Caco-2 (cell line): ENCODE measurements around the gene GSDME. TPM values are rescaled to one million over a fixed set of nuclear protein-coding genes. Genes with fewer than 3 reads are reported as not detected.

Experiments used
- BruUV-seq: library from RNA; stranded (reverse); fragments of 400-500 nt; replicated peaks from 2 replicates; lab custom pipeline; 2021; lab: Mats Ljungman, UMichigan
- CTCF ChIA-PET: fragments of 300-600 bp; sonication (Branson Sonifier 250); formaldehyde crosslinking; loops from one replicate; lab custom pipeline; 2022; ENCODE audit warnings: antibody characterized with exemption; lab: Charles Lee
- POLR2A ChIA-PET: fragments of 300-600 bp; sonication (Branson Sonifier 250); formaldehyde crosslinking; loops from one replicate; lab custom pipeline; 2022; ENCODE audit warnings: antibody characterized with exemption; lab: Charles Lee
- DNase-seq, 2 experiments: peaks; one replicate each; pipeline versions ENCODE4 v3.0.0 to v3.0.0-alpha.2; 2020 to 2022
- H3K27me3 ChIP-seq: replicated peaks from 2 replicates; pipeline ENCODE4 v1.6.0; 2011; ENCODE audit warnings: low read length; ENCODE audit not compliant: control insufficient read depth, insufficient read depth
- H3K36me3 ChIP-seq: 2 replicates; pipeline ENCODE4 v1.5.1; 2011; ENCODE audit warnings: low read length; ENCODE audit not compliant: control insufficient read depth, insufficient read depth
- H3K4me1 ChIP-seq: fragments of 250-450 bp; sonication (Bioruptor Pico); 2 replicates; pipeline ENCODE4 v1.5.1; 2020; ENCODE audit warnings: mild to moderate bottlenecking
- H3K4me3 ChIP-seq: 2 replicates; pipeline ENCODE4 v1.5.1; 2011; ENCODE audit warnings: low read depth, mild to moderate bottlenecking, control low read depth, low read length
- H3K9me3 ChIP-seq: fragments of 250-450 bp; sonication (Bioruptor Pico); 2 replicates; pipeline ENCODE4 v1.5.1; 2020; ENCODE audit warnings: mild to moderate bottlenecking, moderate library complexity
- H3K27ac Mint-ChIP-seq: one replicate; pipeline ENCODE4 v1.8.0; 2022; ENCODE audit warnings: mixed read lengths; ENCODE audit not compliant: unreplicated experiment
- H3K27me3 Mint-ChIP-seq: one replicate; pipeline ENCODE4 v1.8.0; 2022; ENCODE audit warnings: mixed read lengths; ENCODE audit not compliant: insufficient read depth, unreplicated experiment
- H3K36me3 Mint-ChIP-seq: one replicate; pipeline ENCODE4 v1.8.0; 2022; ENCODE audit warnings: mild to moderate bottlenecking, mixed read lengths; ENCODE audit not compliant: insufficient read depth, unreplicated experiment
- H3K4me1 Mint-ChIP-seq: one replicate; pipeline ENCODE4 v1.8.0; 2022; ENCODE audit warnings: low read depth, mixed read lengths; ENCODE audit not compliant: unreplicated experiment
- H3K4me3 Mint-ChIP-seq: one replicate; pipeline ENCODE4 v1.8.0; 2022; ENCODE audit warnings: mild to moderate bottlenecking, moderate library complexity, mixed read lengths; ENCODE audit not compliant: unreplicated experiment
- H3K9me3 Mint-ChIP-seq: one replicate; pipeline ENCODE4 v1.8.0; 2022; ENCODE audit warnings: mixed read lengths; ENCODE audit not compliant: unreplicated experiment
- intact Hi-C: fragments of 100-400 bp; cut with micrococcal nuclease; formaldehyde crosslinking; loops from one replicate; pipeline ENCODE4 v1.10.0; 2022; ENCODE audit not compliant: unreplicated experiment
- total RNA-seq: library from RNA; stranded (reverse); gene quantifications from 2 replicates; pipeline ENCODE4 v1.2.3, GENCODE V29; 2022
- TF ChIP-seq, protein P1 (sequence below), 2 experiments: fragments of 200-600 bp in 1 of 2; IDR thresholded peaks; 1 replicate in 1 of 2; 2 replicates in 1 of 2; pipeline versions ENCODE4 v1.5.1 to v1.8.0; 2011 to 2022; ENCODE audit warnings: antibody characterized with exemption in 1 of 2, control low read depth in 1 of 2, inconsistent platforms in 1 of 2, low read depth in 1 of 2, low read length in 1 of 2, mild to moderate bottlenecking in 1 of 2, moderate library complexity in 1 of 2; ENCODE audit not compliant: insufficient read depth in 1 of 2, severe bottlenecking in 1 of 2, unreplicated experiment in 1 of 2

Gene GSDME
- total RNA-seq, 1 experiment from 2014 or later: 35.2 TPM

DNA sequence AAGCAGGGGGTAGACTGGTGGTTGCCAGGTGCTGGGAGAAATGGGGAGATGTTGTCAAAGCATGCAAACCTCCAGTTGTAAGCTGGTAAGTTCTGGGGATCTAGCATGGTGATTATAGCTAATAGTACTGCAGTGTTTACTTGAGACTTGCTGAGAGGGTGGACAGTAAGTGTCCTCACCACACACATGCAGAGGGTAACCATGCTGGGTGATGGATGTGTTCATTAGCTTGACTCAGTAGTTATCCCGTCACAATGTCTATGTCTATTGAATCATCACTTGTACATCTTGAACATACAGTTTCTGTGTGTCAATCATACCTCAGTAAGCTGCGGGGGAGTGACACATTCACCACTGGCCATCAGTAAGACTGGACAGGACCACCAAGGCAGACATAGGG lies 42.1 kb downstream of the GSDME start:
- Mint-ChIP-seq H3K4me3 (no peak overlapping the region), H3K36me3 (peaks cover 8% of the 10 kb centered on the region), H3K27ac (no peak overlapping the region), H3K4me1 (no peaks in the 10 kb centered on the region), H3K9me3 (no peaks in the 10 kb centered on the region), H3K27me3 (no peaks in the 10 kb centered on the region)
- POLR2A ChIA-PET: no interaction called here
- DNase-seq: no peak
- CTCF ChIA-PET: interaction anchor here (1.1 kb wide), 2 partner anchors 37 to 397 kb away, joined by 4 to 7 read pairs; no protein-coding TSS in a partner anchor
- Histone ChIP-seq H3K4me3 (no peak overlapping the region), H3K9me3 (no peaks in the 10 kb centered on the region), H3K27me3 (no peaks in the 10 kb centered on the region), H3K4me1 (no peaks in the 10 kb centered on the region), H3K36me3 (peaks cover 2% of the 10 kb centered on the region; the same call in 1 of the 2 replicates)
- no TSS peak for BruUV-seq
- TF ChIP-seq, protein P1, sequence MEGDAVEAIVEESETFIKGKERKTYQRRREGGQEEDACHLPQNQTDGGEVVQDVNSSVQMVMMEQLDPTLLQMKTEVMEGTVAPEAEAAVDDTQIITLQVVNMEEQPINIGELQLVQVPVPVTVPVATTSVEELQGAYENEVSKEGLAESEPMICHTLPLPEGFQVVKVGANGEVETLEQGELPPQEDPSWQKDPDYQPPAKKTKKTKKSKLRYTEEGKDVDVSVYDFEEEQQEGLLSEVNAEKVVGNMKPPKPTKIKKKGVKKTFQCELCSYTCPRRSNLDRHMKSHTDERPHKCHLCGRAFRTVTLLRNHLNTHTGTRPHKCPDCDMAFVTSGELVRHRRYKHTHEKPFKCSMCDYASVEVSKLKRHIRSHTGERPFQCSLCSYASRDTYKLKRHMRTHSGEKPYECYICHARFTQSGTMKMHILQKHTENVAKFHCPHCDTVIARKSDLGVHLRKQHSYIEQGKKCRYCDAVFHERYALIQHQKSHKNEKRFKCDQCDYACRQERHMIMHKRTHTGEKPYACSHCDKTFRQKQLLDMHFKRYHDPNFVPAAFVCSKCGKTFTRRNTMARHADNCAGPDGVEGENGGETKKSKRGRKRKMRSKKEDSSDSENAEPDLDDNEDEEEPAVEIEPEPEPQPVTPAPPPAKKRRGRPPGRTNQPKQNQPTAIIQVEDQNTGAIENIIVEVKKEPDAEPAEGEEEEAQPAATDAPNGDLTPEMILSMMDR (IDR thresholded peaks at IDR 0.05; ENCODE audit: insufficient read depth in 1 of 2, low read depth in 1 of 2, low read length in 1 of 2, severe bottlenecking in 1 of 2, unreplicated experiment in 1 of 2): no peak
- intact Hi-C loops: no loop called here

- Mint-ChIP-seq H3K36me3 (peaks cover 8% of the 10 kb centered on the region), H3K9me3 (no peaks in the 10 kb centered on the region), H3K4me3 (no peak overlapping the region), H3K4me1 (no peaks in the 10 kb centered on the region), H3K27ac (no peak overlapping the region), H3K27me3 (no peaks in the 10 kb centered on the region)
- ChIA-PET CTCF (no interaction called here), POLR2A (no interaction called here)
- H3K36me3 ChIP-seq: peaks cover 2% of the 10 kb centered on the region; the same call in 1 of the 2 replicates
- no peaks in the 10 kb centered on the region for H3K27me3 ChIP-seq
- intact Hi-C loops: no loop called here
- no TSS peak for BruUV-seq
- H3K4me1 ChIP-seq: no peaks in the 10 kb centered on the region
- DNase-seq: no peak
- TF ChIP-seq, protein P1 (IDR thresholded peaks at IDR 0.05; ENCODE audit: insufficient read depth in 1 of 2, low read depth in 1 of 2, low read length in 1 of 2, severe bottlenecking in 1 of 2, unreplicated experiment in 1 of 2): no peak
- H3K9me3 ChIP-seq: no peaks in the 10 kb centered on the region
- H3K4me3 ChIP-seq: no peak overlapping the region
These were observed 42.6 kb downstream of the GSDME start for GRCh38 chr7:24714676-24715010.

DNA sequence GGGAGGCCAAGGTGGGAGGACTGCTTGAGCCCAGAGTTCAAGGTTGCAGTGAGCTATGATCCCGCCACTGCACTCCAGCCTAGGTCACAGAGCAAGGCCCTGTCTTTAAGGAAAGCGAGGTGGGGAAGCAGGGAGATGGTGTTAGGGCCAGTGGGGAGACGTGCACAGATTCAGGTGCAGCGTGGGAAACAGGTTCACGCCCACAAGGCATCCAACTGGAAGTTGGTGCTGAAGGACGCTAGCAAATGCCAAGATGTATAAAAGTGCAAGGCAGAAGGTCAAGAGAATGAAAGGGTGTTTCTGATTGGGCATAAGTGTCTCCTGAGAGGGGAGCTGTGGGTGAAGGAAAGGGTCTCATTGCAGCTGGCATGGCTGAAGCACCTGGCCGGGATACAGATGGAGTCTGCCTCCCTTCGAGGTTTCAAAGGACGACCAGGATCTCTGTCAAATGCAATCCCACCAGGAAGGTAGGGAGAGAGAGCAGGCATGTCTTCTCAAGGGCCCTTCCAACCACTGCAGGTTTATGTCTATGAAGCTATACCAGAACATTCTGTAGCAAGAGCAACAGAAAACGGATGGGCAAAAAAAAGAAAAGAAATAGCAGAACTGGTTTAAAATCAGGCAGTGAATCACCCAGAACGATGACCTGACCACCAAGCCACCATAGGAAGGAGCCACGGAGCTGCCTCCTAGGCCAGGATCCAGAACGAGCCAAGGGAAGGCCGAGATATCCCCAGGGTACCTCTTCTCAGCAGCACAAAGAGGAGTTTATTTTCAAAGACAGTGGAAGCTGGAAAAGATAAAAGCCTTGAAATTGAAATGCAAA lies 43.2 kb downstream of the GSDME start:
- H3K36me3 Mint-ChIP-seq: peaks cover 8% of the 10 kb centered on the region
- POLR2A ChIA-PET: no interaction called here
- TF ChIP-seq, protein P1 (IDR thresholded peaks at IDR 0.05; ENCODE audit: insufficient read depth in 1 of 2, low read depth in 1 of 2, low read length in 1 of 2, severe bottlenecking in 1 of 2, unreplicated experiment in 1 of 2): no peak

More for the DNA sequence above, 43.2 kb downstream of the GSDME start:
- no peak for DNase-seq
- H3K4me3 ChIP-seq: no peak overlapping the region
- Mint-ChIP-seq H3K9me3 (no peaks in the 10 kb centered on the region), H3K4me1 (no peaks in the 10 kb centered on the region), H3K27ac (no peak overlapping the region), H3K4me3 (no peak overlapping the region), H3K27me3 (no peaks in the 10 kb centered on the region)
- BruUV-seq: no TSS peak
- intact Hi-C loops: no loop called here
- H3K4me1 ChIP-seq: no peaks in the 10 kb centered on the region
- no peaks in the 10 kb centered on the region for H3K27me3 ChIP-seq
- H3K9me3 ChIP-seq: no peaks in the 10 kb centered on the region
- CTCF ChIA-PET: no interaction called here
- H3K36me3 ChIP-seq: peaks cover 2% of the 10 kb centered on the region; the same call in 1 of the 2 replicates
